Bronchial epithelial cell (primary cell): Measurements from ENCODE around the gene GSTT2. TPM values are rescaled to one million over a fixed set of nuclear protein-coding genes. Genes with fewer than 3 reads are reported as not detected.

Experiments used
- DNase-seq: peaks from one replicate; pipeline ENCODE4 v3.0.0-alpha.2; 2010; ENCODE audit warnings: low read depth
- FAIRE-seq: peaks from 2 replicates; lab custom pipeline; 2011; peaks lifted over from hg19 to GRCh38; lab: Jason Lieb, UNC
- H3K27me3 ChIP-seq: 2 replicates; pipeline ENCODE4 v1.5.1; 2011; ENCODE audit warnings: low read length; ENCODE audit not compliant: control insufficient read depth, insufficient read depth
- H3K36me3 ChIP-seq: 2 replicates; pipeline ENCODE4 v1.5.1; 2011; ENCODE audit warnings: low read length; ENCODE audit not compliant: control insufficient read depth, insufficient read depth
- H3K4me3 ChIP-seq: 2 replicates; pipeline ENCODE4 v1.5.1; 2011; ENCODE audit warnings: mild to moderate bottlenecking, low read depth, low read length, control low read depth
- CTCF ChIP-seq: IDR thresholded peaks from 2 replicates; pipeline ENCODE4 v1.5.1; 2011; ENCODE audit warnings: mild to moderate bottlenecking, moderate library complexity, low read length, control low read depth, inconsistent platforms; ENCODE audit not compliant: insufficient read depth, severe bottlenecking
- total RNA-seq: library from RNA; depleted of rRNA; stranded (reverse); fragments of >200 nt; gene quantifications from 2 replicates; pipeline ENCODE4 v1.2.1, GENCODE V29; 2014

GSTT2 gene
- total RNA-seq, 1 donor from 2014 or later = not detected

GRCh38 chr22:24005201-24005600, 25.3 kb downstream of the GSTT2 start, which contains the start of gene GSTT4:
Gene GSTT4, minus strand, starts transcription at chr22:24005453. Its CDS starts 97 bp downstream, at chr22:24005356.
- H3K36me3 ChIP-seq = no peaks in the 10 kb centered on the region
- H3K27me3 ChIP-seq = peaks cover 2% of the 10 kb centered on the region
- no peak within 1 kb of the TSS for H3K4me3 ChIP-seq
- DNase-seq (no peak), FAIRE-seq (no peak)
- no peak for TF ChIP-seq CTCF

DNA sequence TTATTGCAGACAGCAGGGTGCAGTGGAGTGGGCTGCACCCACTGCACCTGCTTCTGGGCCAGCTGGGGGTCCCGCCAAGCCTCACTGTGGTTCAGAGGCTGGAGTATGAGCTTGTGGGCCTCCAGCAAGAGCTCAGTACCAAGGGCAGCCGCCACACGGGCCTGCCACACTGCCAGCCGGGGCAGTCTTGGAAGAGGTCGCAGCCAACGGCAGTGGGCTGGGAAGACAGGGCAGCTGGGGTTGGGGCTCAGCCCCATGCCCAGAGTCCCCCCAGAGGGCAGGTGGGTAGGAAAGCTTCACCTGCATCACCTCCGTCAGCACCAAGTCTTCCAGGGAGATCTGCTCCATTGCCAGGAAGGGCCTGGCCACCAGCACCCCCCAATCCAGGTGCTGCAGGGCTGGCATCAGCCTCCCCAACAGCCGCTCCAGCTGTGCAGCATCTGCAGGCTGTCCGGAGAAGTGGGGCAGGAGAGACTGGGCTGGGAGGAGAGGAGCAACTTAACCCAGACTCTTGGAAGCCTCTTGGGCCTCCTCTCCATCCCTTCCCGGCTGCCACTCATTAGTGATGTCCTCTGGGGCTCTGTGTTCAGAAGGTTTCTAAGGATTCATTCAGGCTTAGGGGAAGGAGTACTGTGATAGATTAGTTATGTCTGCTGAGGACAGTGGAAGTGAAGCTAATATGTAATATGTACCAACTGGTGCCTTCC, 26.4 kb downstream of the GSTT2 start:
- no peak for TF ChIP-seq CTCF
- Histone ChIP-seq H3K27me3 (peaks cover 2% of the 10 kb centered on the region), H3K4me3 (no peak overlapping the region), H3K36me3 (no peaks in the 10 kb centered on the region)
- FAIRE-seq (no peak), DNase-seq (no peak)

DNA sequence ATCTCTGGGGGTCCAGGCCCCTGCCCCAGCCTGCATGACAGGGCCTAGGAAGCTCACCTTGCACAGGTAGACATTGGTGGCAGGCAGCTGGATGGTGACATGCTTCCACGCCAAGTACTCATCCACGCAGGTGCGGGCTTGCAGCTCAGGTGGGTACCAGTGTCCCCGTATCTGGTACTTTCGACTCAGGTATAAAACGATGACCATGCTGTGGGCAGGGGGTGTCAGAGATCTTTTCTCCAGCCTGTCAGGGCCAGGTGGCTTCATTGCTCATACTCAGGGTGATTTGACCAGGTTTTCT, 26.9 kb downstream of the GSTT2 start:
- TF ChIP-seq CTCF = no peak
- Histone ChIP-seq H3K27me3 (peaks cover 2% of the 10 kb centered on the region), H3K36me3 (no peaks in the 10 kb centered on the region), H3K4me3 (no peak overlapping the region)
- no peak for FAIRE-seq
- DNase-seq = no peak

DNA sequence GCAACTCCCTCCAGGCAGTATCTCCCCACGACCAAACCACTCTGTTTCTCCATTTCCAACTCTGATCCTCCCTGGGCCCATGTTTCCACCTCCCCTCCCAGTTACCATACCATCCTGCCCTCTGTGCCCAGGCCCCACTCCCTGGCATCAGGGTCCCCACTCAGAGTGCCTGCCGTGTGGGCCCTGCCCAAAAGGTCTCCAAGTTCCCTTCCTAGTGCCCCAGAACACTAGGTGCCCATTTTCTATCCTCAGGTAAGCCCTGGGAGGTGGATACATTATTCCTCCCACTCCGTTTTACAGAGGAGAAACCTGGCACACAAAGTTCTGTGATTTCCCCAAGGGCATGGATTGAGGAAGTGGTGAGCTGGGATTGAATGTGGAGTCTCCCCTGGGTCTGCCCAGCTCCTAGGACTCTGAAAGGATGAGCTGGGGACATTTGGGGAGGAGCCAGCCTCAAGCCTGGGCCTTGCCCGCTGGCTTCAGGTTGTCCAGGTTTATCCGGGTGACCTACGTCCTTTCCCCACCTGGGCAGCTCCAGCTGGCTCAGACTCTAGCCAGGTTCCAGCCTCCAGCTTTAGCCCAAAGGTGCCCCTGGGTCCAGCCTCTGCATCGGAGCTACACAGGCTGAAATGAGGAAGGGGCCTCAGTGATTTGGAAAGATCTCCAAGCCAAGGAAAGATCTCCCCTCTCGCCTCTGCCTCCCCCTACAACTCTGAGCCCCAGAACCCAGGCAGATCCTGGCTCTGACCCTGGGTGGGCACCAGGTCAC, 27.5 kb downstream of the GSTT2 start:
- Histone ChIP-seq H3K27me3 (peaks cover 2% of the 10 kb centered on the region), H3K36me3 (no peaks in the 10 kb centered on the region), H3K4me3 (no peak overlapping the region)
- FAIRE-seq (peak; percentile 32), DNase-seq (no peak)
- TF ChIP-seq CTCF = no peak

GRCh38 chr22:24008022-24008283, 28.0 kb downstream of the GSTT2 start:
- no peak for FAIRE-seq
- no peak for DNase-seq
- TF ChIP-seq CTCF = no peak
- no peaks in the 10 kb centered on the region for H3K36me3 ChIP-seq
- H3K27me3 ChIP-seq = peaks cover 2% of the 10 kb centered on the region
- no peak overlapping the region for H3K4me3 ChIP-seq
